OCI-LY1 (cell line): ENCODE results near the gene FUCA2.

ENCODE experiments used
- H2AFZ ChIP-seq: fragments of 200-600 bp; sonication (generic), shearing (Covaris generic); 2 replicates; pipeline ENCODE4 v1.6.0; 2014; ENCODE audit warnings: antibody characterized with exemption, mild to moderate bottlenecking, low read length
- H3F3A ChIP-seq: fragments of 200-600 bp; sonication (generic), shearing (Covaris generic); 2 replicates; pipeline ENCODE4 v1.6.0; 2014; ENCODE audit warnings: mild to moderate bottlenecking, antibody characterized with exemption, low read length, moderate library complexity; ENCODE audit not compliant: insufficient read depth
- H3K27ac ChIP-seq: fragments of 200-600 bp; sonication (generic); 2 replicates; pipeline ENCODE4 v1.5.1; 2014; ENCODE audit warnings: low read length, mixed run types, mild to moderate bottlenecking, low read depth; ENCODE audit not compliant: poor library complexity, severe bottlenecking
- H3K27me3 ChIP-seq: fragments of 200-600 bp; sonication (generic); 2 replicates; pipeline ENCODE4 v1.6.0; 2014; ENCODE audit warnings: antibody characterized with exemption, mild to moderate bottlenecking, low read length, moderate library complexity; ENCODE audit not compliant: insufficient read depth
- H3K36me3 ChIP-seq: fragments of 200-600 bp; sonication (generic); 2 replicates; pipeline ENCODE4 v1.6.1; 2014; ENCODE audit warnings: mild to moderate bottlenecking, antibody characterized with exemption, low read length, moderate library complexity, mixed read lengths; ENCODE audit not compliant: insufficient read depth
- H3K4me1 ChIP-seq: fragments of 200-600 bp; sonication (generic); 2 replicates; pipeline ENCODE4 v1.5.1; 2014; ENCODE audit warnings: mild to moderate bottlenecking, low read length, moderate library complexity; ENCODE audit not compliant: insufficient read depth, severe bottlenecking
- H3K4me2 ChIP-seq: fragments of 200-600 bp; sonication (generic), shearing (Covaris generic); 2 replicates; pipeline ENCODE4 v1.6.1; 2014; ENCODE audit warnings: low read length
- H3K4me3 ChIP-seq: fragments of 200-600 bp; sonication (generic); 2 replicates; pipeline ENCODE4 v1.5.1; 2014; ENCODE audit warnings: low read length, low read depth, mild to moderate bottlenecking, mixed read lengths; ENCODE audit not compliant: poor library complexity, severe bottlenecking
- H3K79me2 ChIP-seq: fragments of 200-600 bp; shearing (Covaris generic); 2 replicates; pipeline ENCODE4 v1.6.1; 2016; ENCODE audit warnings: mixed run types, low read length, mixed read lengths; ENCODE audit not compliant: insufficient read depth
- H3K9ac ChIP-seq: fragments of 200-600 bp; sonication (generic), shearing (Covaris generic); 2 replicates; pipeline ENCODE4 v1.6.1; 2014; ENCODE audit warnings: mild to moderate bottlenecking, low read length, mixed read lengths
- H3K9me2 ChIP-seq: fragments of 200-600 bp; sonication (generic), shearing (Covaris generic); 2 replicates; pipeline ENCODE4 v1.6.1; 2014; ENCODE audit warnings: low read depth, mild to moderate bottlenecking, low read length, mixed read lengths
- H3K9me3 ChIP-seq: fragments of 200-600 bp; shearing (Covaris generic); 2 replicates; pipeline ENCODE4 v1.6.1; 2014; ENCODE audit warnings: low read length, mixed read lengths
- H4K20me1 ChIP-seq: fragments of 200-600 bp; sonication (generic), shearing (Covaris generic); 2 replicates; pipeline ENCODE4 v1.6.0; 2016; ENCODE audit warnings: mild to moderate bottlenecking, low read length; ENCODE audit not compliant: insufficient read depth
- EZH2 ChIP-seq: fragments of 200-600 bp; sonication (generic), shearing (Covaris generic); IDR thresholded peaks from 2 replicates; pipeline ENCODE4 v1.8.0; 2017; ENCODE audit warnings: borderline replicate concordance, mixed run types, mild to moderate bottlenecking, antibody characterized with exemption, low read length, moderate library complexity, mixed read lengths
- TF ChIP-seq, protein P1 (sequence below): fragments of 200-600 bp; sonication (generic), shearing (Covaris generic); IDR thresholded peaks from 2 replicates; pipeline ENCODE4 v1.5.1; 2017; ENCODE audit warnings: mild to moderate bottlenecking, antibody characterized with exemption, low read length, moderate library complexity, mixed read lengths

FUCA2 gene

DNA sequence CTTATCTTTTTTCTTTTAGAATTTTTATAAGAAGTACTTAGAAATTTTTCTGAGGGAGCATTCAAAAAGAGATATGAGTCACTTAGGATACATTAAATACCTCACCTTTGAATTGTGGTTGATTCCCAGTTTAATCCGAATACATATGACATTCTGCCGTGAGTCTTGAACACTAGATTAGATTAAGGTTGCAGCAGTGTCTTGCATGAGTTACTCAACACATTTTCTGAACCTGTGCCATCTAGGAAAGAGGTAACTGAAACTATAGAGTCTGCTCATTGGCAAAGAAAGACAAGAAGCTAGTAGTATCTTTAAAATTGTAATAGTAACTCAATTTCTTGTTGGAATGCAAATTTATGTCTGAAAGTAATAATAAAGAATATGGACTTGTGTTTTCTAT, 46.0 kb downstream of the FUCA2 start:
- Histone ChIP-seq H3K4me3 (no peak overlapping the region), H3K4me1 (no peaks in the 10 kb centered on the region), H4K20me1 (no peaks in the 10 kb centered on the region), H3K4me2 (no peak overlapping the region), H3K27me3 (no peaks in the 10 kb centered on the region), H3K36me3 (peaks cover 17% of the 10 kb centered on the region; the same call in 1 of the 2 replicates), H3K27ac (no peak overlapping the region), H3F3A (no peaks in the 10 kb centered on the region; the same call in 1 of the 2 replicates), H3K9me2 (no peaks in the 10 kb centered on the region), H3K79me2 (no peaks in the 10 kb centered on the region), H2AFZ (no peak overlapping the region), H3K9ac (no peak overlapping the region), H3K9me3 (no peaks in the 10 kb centered on the region)
- no peak for TF ChIP-seq EZH2
- TF ChIP-seq, protein P1, sequence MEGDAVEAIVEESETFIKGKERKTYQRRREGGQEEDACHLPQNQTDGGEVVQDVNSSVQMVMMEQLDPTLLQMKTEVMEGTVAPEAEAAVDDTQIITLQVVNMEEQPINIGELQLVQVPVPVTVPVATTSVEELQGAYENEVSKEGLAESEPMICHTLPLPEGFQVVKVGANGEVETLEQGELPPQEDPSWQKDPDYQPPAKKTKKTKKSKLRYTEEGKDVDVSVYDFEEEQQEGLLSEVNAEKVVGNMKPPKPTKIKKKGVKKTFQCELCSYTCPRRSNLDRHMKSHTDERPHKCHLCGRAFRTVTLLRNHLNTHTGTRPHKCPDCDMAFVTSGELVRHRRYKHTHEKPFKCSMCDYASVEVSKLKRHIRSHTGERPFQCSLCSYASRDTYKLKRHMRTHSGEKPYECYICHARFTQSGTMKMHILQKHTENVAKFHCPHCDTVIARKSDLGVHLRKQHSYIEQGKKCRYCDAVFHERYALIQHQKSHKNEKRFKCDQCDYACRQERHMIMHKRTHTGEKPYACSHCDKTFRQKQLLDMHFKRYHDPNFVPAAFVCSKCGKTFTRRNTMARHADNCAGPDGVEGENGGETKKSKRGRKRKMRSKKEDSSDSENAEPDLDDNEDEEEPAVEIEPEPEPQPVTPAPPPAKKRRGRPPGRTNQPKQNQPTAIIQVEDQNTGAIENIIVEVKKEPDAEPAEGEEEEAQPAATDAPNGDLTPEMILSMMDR, result no peak

DNA sequence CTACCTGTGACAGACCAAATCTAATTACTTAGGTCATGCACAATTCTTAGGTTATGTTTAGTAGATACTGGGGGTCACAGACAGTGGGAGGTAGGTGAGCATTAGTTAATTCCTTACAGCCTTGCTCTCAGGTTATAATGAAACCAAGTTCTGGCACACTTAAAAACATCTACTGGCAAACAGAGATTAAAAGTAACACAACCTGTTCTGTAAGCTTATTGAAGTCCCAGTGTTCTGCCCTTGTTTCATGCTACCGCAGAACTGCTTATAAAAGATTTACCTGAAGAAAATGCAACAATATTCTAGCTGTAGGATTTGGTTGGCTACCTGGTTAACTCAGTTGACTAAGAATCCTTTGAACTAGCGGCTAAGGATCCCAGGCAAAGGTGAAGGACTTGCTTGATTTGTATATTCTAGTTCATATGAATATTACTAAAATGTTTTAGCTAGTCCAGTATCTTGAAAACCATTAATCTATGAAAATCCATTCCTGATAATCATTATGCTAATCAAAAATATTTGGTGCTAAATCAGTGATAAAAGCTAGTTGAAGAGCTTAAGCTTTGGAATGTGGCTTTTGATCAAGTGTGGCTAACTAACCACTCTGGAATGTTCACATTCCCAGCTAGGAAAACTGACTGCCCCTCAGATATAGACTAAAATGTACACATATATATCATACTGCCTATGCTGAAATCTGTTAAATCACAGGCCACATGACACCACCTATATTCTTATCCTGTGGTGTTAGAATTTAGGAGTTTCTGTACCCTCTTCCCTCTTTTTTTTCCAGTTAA, 53.8 kb downstream of the FUCA2 start:
- H3K4me3 ChIP-seq, result no peak overlapping the region
- H3K79me2 ChIP-seq, result no peaks in the 10 kb centered on the region; the same call in 1 of the 2 replicates
- no peak for TF ChIP-seq EZH2
- TF ChIP-seq, protein P1, result no peak
- H3K36me3 ChIP-seq, result peaks cover 16% of the 10 kb centered on the region; the same call in 1 of the 2 replicates
- no peak overlapping the region for H3K27ac ChIP-seq
- no peaks in the 10 kb centered on the region; the same call in 1 of the 2 replicates for H3F3A ChIP-seq
- H3K4me2 ChIP-seq, result no peak overlapping the region
- peaks cover 10% of the 10 kb centered on the region for H3K4me1 ChIP-seq
- H3K9ac ChIP-seq, result no peak overlapping the region
- no peak overlapping the region for H2AFZ ChIP-seq
- no peaks in the 10 kb centered on the region for H3K9me3 ChIP-seq
- H3K9me2 ChIP-seq, result no peaks in the 10 kb centered on the region
- no peaks in the 10 kb centered on the region for H3K27me3 ChIP-seq
- H4K20me1 ChIP-seq, result no peaks in the 10 kb centered on the region

DNA sequence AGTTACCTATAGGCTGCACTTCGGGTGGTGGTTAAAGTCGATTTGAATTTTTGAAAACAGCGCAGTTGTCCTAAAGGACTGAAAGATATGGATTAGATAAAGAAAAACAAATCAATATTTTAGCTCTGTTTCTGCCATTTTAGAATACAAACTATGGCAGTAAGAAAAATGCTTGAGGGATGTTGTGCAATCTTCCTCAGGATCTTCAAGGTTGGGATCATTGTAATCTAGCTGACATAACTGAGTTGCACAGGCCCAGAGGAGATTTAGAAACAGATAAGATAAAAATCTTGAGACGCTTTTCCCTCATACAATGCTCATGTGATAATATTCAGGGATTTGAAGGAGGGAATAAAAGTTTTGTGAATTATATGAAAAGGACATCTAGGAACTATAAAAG, 60.0 kb downstream of the FUCA2 start:
- Histone ChIP-seq H3K4me2 (peak overlapping the region; percentile 94), H3K27ac (peak overlapping the region; percentile 56), H3F3A (no peaks in the 10 kb centered on the region), H4K20me1 (no peaks in the 10 kb centered on the region), H3K9me3 (no peaks in the 10 kb centered on the region), H3K79me2 (peaks cover 42% of the 10 kb centered on the region), H3K9me2 (no peaks in the 10 kb centered on the region), H3K4me1 (peaks cover 31% of the 10 kb centered on the region), H3K9ac (peak overlapping the region; percentile 96), H2AFZ (no peak overlapping the region), H3K36me3 (no peaks in the 10 kb centered on the region), H3K27me3 (no peaks in the 10 kb centered on the region), H3K4me3 (peak overlapping the region; percentile 80)
- TF ChIP-seq, protein P1, result no peak
- TF ChIP-seq EZH2, result no peak
